ENCODE results near the gene INSC.

DNA sequence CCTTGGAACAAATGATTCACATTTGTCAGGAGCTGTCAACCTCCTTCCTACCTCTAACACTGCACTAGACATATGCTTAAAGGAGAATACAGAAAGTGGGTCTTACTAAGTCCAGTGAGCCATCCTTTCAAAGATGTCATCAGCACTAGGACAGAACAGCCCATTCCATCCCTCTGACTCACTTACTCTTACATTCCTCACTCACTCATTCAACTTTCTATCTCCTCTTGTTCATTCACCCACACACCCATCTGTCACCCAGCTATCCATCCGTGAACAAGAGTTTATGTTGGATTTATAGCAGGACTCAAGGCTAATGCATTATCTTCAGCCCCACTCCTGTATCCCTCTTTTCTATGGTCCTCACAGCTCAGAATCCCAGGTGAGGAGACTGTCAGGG is 9.1 kb downstream of the INSC start:
- no peak for TF ChIP-seq POLR2A (IDR thresholded peaks at IDR 0.05)
- TF ChIP-seq, protein P1, sequence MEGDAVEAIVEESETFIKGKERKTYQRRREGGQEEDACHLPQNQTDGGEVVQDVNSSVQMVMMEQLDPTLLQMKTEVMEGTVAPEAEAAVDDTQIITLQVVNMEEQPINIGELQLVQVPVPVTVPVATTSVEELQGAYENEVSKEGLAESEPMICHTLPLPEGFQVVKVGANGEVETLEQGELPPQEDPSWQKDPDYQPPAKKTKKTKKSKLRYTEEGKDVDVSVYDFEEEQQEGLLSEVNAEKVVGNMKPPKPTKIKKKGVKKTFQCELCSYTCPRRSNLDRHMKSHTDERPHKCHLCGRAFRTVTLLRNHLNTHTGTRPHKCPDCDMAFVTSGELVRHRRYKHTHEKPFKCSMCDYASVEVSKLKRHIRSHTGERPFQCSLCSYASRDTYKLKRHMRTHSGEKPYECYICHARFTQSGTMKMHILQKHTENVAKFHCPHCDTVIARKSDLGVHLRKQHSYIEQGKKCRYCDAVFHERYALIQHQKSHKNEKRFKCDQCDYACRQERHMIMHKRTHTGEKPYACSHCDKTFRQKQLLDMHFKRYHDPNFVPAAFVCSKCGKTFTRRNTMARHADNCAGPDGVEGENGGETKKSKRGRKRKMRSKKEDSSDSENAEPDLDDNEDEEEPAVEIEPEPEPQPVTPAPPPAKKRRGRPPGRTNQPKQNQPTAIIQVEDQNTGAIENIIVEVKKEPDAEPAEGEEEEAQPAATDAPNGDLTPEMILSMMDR (IDR thresholded peaks at IDR 0.05), result no peak
